ENCODE data around the gene CTSE.

CTSE gene

DNA sequence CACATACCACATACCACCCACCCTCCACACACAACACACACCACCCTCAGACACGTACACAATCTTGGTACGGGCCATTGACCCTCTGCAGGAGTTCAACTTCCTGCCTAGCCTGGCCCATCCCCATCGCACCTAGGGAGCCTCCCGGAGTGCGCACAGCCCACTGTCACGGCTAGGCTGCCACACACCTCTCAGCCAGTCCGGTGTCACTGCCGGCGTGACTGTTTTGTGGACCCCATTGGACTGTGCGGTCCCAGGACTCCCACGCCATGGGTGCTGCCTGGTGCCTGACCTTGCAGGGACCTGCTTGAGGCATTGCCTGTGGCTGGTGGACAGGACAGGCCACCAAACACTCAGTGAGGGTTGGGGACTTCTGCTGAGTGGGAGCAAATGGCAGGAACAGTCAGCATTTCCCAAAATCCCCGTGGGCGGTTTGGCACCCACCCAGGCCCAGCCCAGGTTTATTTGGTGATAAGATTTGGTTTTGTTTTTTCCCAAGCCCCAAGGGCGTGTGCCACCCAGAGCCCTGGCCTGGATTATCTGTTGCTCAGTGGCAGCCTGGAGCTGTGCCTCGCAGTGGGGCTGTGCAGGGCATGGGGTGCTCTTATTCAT lies 48.2 kb downstream of the CTSE start:
- H3K27ac ChIP-seq (replicated peaks): no peak overlapping the region
- TF ChIP-seq, protein P1, sequence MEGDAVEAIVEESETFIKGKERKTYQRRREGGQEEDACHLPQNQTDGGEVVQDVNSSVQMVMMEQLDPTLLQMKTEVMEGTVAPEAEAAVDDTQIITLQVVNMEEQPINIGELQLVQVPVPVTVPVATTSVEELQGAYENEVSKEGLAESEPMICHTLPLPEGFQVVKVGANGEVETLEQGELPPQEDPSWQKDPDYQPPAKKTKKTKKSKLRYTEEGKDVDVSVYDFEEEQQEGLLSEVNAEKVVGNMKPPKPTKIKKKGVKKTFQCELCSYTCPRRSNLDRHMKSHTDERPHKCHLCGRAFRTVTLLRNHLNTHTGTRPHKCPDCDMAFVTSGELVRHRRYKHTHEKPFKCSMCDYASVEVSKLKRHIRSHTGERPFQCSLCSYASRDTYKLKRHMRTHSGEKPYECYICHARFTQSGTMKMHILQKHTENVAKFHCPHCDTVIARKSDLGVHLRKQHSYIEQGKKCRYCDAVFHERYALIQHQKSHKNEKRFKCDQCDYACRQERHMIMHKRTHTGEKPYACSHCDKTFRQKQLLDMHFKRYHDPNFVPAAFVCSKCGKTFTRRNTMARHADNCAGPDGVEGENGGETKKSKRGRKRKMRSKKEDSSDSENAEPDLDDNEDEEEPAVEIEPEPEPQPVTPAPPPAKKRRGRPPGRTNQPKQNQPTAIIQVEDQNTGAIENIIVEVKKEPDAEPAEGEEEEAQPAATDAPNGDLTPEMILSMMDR (IDR thresholded peaks at IDR 0.05; ENCODE audit: insufficient read depth, low read length): no peak
- no peak for TF ChIP-seq SPI1 (IDR thresholded peaks at IDR 0.05; ENCODE audit: borderline replicate concordance, low read depth)
- TF ChIP-seq GABPA (IDR thresholded peaks at IDR 0.05; ENCODE audit: low read depth): no peak
- TF ChIP-seq REST (IDR thresholded peaks at IDR 0.05; ENCODE audit: insufficient replicate concordance, low read depth): no peak
- no peak; the same call in 1 of the 2 replicates for TF ChIP-seq POLR2AphosphoS5 (IDR thresholded peaks at IDR 0.05; ENCODE audit: low read depth)
- no peak overlapping the region for H3K4me3 ChIP-seq (replicated peaks; ENCODE audit: insufficient read depth, low read length)
- no peaks in the 10 kb centered on the region for H3K27me3 ChIP-seq (ENCODE audit: insufficient read depth, poor library complexity, severe bottlenecking)
- DNase-seq (ENCODE audit: low read depth in 1 of 2, low spot score in 1 of 2): no peak

- no peak for DNase-seq (ENCODE audit: low read depth in 1 of 2, low spot score in 1 of 2)
- Histone ChIP-seq H3K4me3 (replicated peaks; ENCODE audit: insufficient read depth, low read length) (no peak overlapping the region), H3K27me3 (ENCODE audit: insufficient read depth, poor library complexity, severe bottlenecking) (no peaks in the 10 kb centered on the region), H3K27ac (replicated peaks) (no peak overlapping the region)
- TF ChIP-seq GABPA (IDR thresholded peaks at IDR 0.05; ENCODE audit: low read depth) (no peak), POLR2AphosphoS5 (IDR thresholded peaks at IDR 0.05; ENCODE audit: low read depth) (no peak), REST (IDR thresholded peaks at IDR 0.05; ENCODE audit: insufficient replicate concordance, low read depth) (no peak), SPI1 (IDR thresholded peaks at IDR 0.05; ENCODE audit: borderline replicate concordance, low read depth) (no peak)
- TF ChIP-seq, protein P1 (IDR thresholded peaks at IDR 0.05; ENCODE audit: insufficient read depth, low read length): no peak
These were observed 49.0 kb downstream of the CTSE start for GRCh38 chr1:205974712-205975111.

- DNase-seq (ENCODE audit: low read depth in 1 of 2, low spot score in 1 of 2): no peak
- TF ChIP-seq POLR2AphosphoS5 (IDR thresholded peaks at IDR 0.05; ENCODE audit: low read depth): no peak
- TF ChIP-seq REST (IDR thresholded peaks at IDR 0.05; ENCODE audit: insufficient replicate concordance, low read depth): no peak
- TF ChIP-seq, protein P1 (IDR thresholded peaks at IDR 0.05; ENCODE audit: insufficient read depth, low read length): no peak
- TF ChIP-seq SPI1 (IDR thresholded peaks at IDR 0.05; ENCODE audit: borderline replicate concordance, low read depth): no peak
- TF ChIP-seq GABPA (IDR thresholded peaks at IDR 0.05; ENCODE audit: low read depth): no peak
- H3K4me3 ChIP-seq (replicated peaks; ENCODE audit: insufficient read depth, low read length): no peak overlapping the region
- H3K27me3 ChIP-seq (ENCODE audit: insufficient read depth, poor library complexity, severe bottlenecking): no peaks in the 10 kb centered on the region
- no peak overlapping the region for H3K27ac ChIP-seq (replicated peaks)
These were observed 50.1 kb downstream of the CTSE start for GRCh38 chr1:205973377-205974232.
